OCI-LY3 (cell line): ENCODE results near the gene LY6G5C.

Experiments used
- H2AFZ ChIP-seq: fragments of 200-600, 300-600 bp; shearing (Covaris generic); 2 replicates; pipeline ENCODE4 v1.6.0; 2014; ENCODE audit warnings: antibody characterized with exemption, low read depth, low read length
- H3K27ac ChIP-seq: fragments of 200-600, 300-600 bp; sonication (generic); 2 replicates; pipeline ENCODE4 v1.5.1; 2014; ENCODE audit warnings: mild to moderate bottlenecking, low read length, moderate library complexity, mixed read lengths
- H3K27me3 ChIP-seq: fragments of 200-600, 300-600 bp; sonication (generic); 2 replicates; pipeline ENCODE4 v1.6.1; 2014; ENCODE audit warnings: low read depth, low read length, mixed read lengths
- H3K36me3 ChIP-seq: fragments of 200-600, 300-600 bp; sonication (generic); replicated peaks from 2 replicates; pipeline ENCODE3; 2014; ENCODE audit warnings: low read depth, low read length, mixed read lengths
- H3K4me1 ChIP-seq: fragments of 300-600, 200-600 bp; sonication (generic); 2 replicates; pipeline ENCODE4 v1.6.1; 2014; ENCODE audit warnings: low read length, mixed read lengths
- H3K4me2 ChIP-seq: fragments of 200-600, 300-600 bp; sonication (generic); 2 replicates; pipeline ENCODE4 v1.6.1; 2014; ENCODE audit warnings: low read length, mixed read lengths
- H3K4me3 ChIP-seq: fragments of 300-600, 200-600 bp; sonication (generic); 2 replicates; pipeline ENCODE4 v1.5.1; 2014; ENCODE audit warnings: antibody characterized with exemption, mild to moderate bottlenecking, low read length, moderate library complexity
- H3K79me2 ChIP-seq: fragments of 300-600, 200-600 bp; shearing (Covaris generic); 2 replicates; pipeline ENCODE4 v1.6.1; 2014; ENCODE audit warnings: mild to moderate bottlenecking, low read length, mixed read lengths
- H3K9ac ChIP-seq: fragments of 300-600, 200-600 bp; shearing (Covaris generic); 2 replicates; pipeline ENCODE4 v1.6.0; 2014; ENCODE audit warnings: mild to moderate bottlenecking, low read length, moderate library complexity
- H3K9me3 ChIP-seq: fragments of 200-600, 300-600 bp; shearing (Covaris generic); 2 replicates; pipeline ENCODE4 v1.6.1; 2014; ENCODE audit warnings: low read length, mixed read lengths; ENCODE audit not compliant: insufficient read depth
- H4K20me1 ChIP-seq: fragments of 200-600, 300-600 bp; sonication (generic); 2 replicates; pipeline ENCODE4 v1.6.1; 2016; ENCODE audit warnings: low read length, mixed read lengths; ENCODE audit not compliant: insufficient read depth
- CTCF ChIP-seq: fragments of 200-600, 300-600 bp; sonication (generic); IDR thresholded peaks from 2 replicates; pipeline ENCODE4 v1.5.1; 2014; ENCODE audit warnings: antibody characterized with exemption, low read length, low read depth
- EZH2phosphoT487 ChIP-seq: fragments of 200-600 bp; shearing (Covaris generic); IDR thresholded peaks from 2 replicates; pipeline ENCODE4 v1.6.1; 2018; ENCODE audit warnings: antibody characterized with exemption, mixed run types, low read depth

LY6G5C gene

GRCh38 chr6:31676322-31676903, 4.5 kb downstream of the LY6G5C start:
- no peak overlapping the region for H3K4me3 ChIP-seq

GRCh38 chr6:31669676-31670075, 11.2 kb downstream of the LY6G5C start, which contains the start of gene LY6G5B:
Gene LY6G5B, plus strand, starts transcription at chr6:31669976. Its CDS starts 975 bp downstream, at chr6:31670951.
- no peaks in the 10 kb centered on the region for H4K20me1 ChIP-seq
- H3K4me2 ChIP-seq = no peak within 1 kb of the TSS
- no peak within 1 kb of the TSS for H3K4me3 ChIP-seq
- peaks cover 25% of the 10 kb centered on the region for H3K36me3 ChIP-seq
- H3K9ac ChIP-seq = no peak within 1 kb of the TSS
- peaks cover 5% of the 10 kb centered on the region for H3K4me1 ChIP-seq
- no peak for TF ChIP-seq EZH2phosphoT487
- H3K27ac ChIP-seq = no peak within 1 kb of the TSS
- H3K79me2 ChIP-seq = peaks cover 27% of the 10 kb centered on the region
- H3K27me3 ChIP-seq = no peaks in the 10 kb centered on the region
- H2AFZ ChIP-seq = no peak within 1 kb of the TSS
- H3K9me3 ChIP-seq = peaks cover 3% of the 10 kb centered on the region; the same call in 1 of the 2 replicates

More at GRCh38 chr6:31676322-31676903, 4.5 kb downstream of the LY6G5C start:
- Histone ChIP-seq H3K4me1 (peaks cover 17% of the 10 kb centered on the region), H3K9ac (no peak overlapping the region), H2AFZ (no peak overlapping the region), H3K79me2 (no peaks in the 10 kb centered on the region), H4K20me1 (no peaks in the 10 kb centered on the region), H3K9me3 (no peaks in the 10 kb centered on the region), H3K27ac (no peak overlapping the region), H3K27me3 (no peaks in the 10 kb centered on the region), H3K4me2 (peak overlapping the region; percentile 37), H3K36me3 (peaks cover 4% of the 10 kb centered on the region)
- TF ChIP-seq EZH2phosphoT487 = no peak
- TF ChIP-seq CTCF = no peak

GRCh38 chr6:31666337-31666965, 14.4 kb downstream of the LY6G5C start:
- peak overlapping the region; percentile 100 for H3K4me3 ChIP-seq
- H3K79me2 ChIP-seq = peaks cover 42% of the 10 kb centered on the region
- H3K9me3 ChIP-seq = peaks cover 3% of the 10 kb centered on the region; the same call in 1 of the 2 replicates
- peak overlapping the region; percentile 89 for H3K9ac ChIP-seq
- H2AFZ ChIP-seq = no peak overlapping the region
- TF ChIP-seq CTCF (no peak), EZH2phosphoT487 (no peak)
- H3K36me3 ChIP-seq = peaks cover 38% of the 10 kb centered on the region
- H3K27ac ChIP-seq = peak overlapping the region; percentile 59
- no peaks in the 10 kb centered on the region for H4K20me1 ChIP-seq
- H3K4me2 ChIP-seq = peak overlapping the region; percentile 93
- peaks cover 23% of the 10 kb centered on the region for H3K4me1 ChIP-seq
- no peaks in the 10 kb centered on the region for H3K27me3 ChIP-seq

- H3K79me2 ChIP-seq = peaks cover 42% of the 10 kb centered on the region
- peak within 1 kb of the TSS; percentile 98 for H3K27ac ChIP-seq
- H3K4me2 ChIP-seq = peak within 1 kb of the TSS; percentile 96
- H4K20me1 ChIP-seq = no peaks in the 10 kb centered on the region
- H3K9me3 ChIP-seq = peaks cover 3% of the 10 kb centered on the region; the same call in 1 of the 2 replicates
- peak within 1 kb of the TSS; percentile 100 for H3K9ac ChIP-seq
- H3K4me3 ChIP-seq = peak within 1 kb of the TSS; percentile 100
- H2AFZ ChIP-seq = peak within 1 kb of the TSS; percentile 54; the same call in 1 of the 2 replicates
- H3K4me1 ChIP-seq = peaks cover 29% of the 10 kb centered on the region
- no peaks in the 10 kb centered on the region for H3K27me3 ChIP-seq
- TF ChIP-seq CTCF = no peak
- no peak for TF ChIP-seq EZH2phosphoT487
- peaks cover 37% of the 10 kb centered on the region for H3K36me3 ChIP-seq
These were observed 15.1 kb downstream of the LY6G5C start, which contains the start of gene CSNK2B for GRCh38 chr6:31665501-31666336. Gene CSNK2B, plus strand, starts transcription at chr6:31666080. Its CDS starts 752 bp downstream, at chr6:31666832.
